SK-N-SH (cell line): ENCODE measurements around the gene NR1H2. TPM values are rescaled to one million over a fixed set of nuclear protein-coding genes. Genes with fewer than 3 reads are reported as not detected.

ENCODE experiments used
- CTCF ChIA-PET: fragments of 300-600, 350-600 bp; formaldehyde crosslinking; extraction: SDS; loops from one replicate; lab custom pipeline; 2021; lab: Yijun Ruan, JAX
- POLR2A ChIA-PET: fragments of 350-600 bp; sonication (Branson Sonifier 250); formaldehyde crosslinking; extraction: SDS; loops from one replicate; lab custom pipeline; 2020; ENCODE audit warnings: antibody characterized with exemption, inconsistent platforms; lab: Yijun Ruan, JAX
- DNase-seq: peaks from one replicate; pipeline ENCODE4 v3.0.0; 2012
- H2AFZ ChIP-seq: fragments of 200-600 bp; sonication (generic); 2 replicates; pipeline ENCODE4 v1.8.1; 2016; ENCODE audit warnings: antibody characterized with exemption, mild to moderate bottlenecking, low read depth
- H3F3A ChIP-seq: fragments of 200-600 bp; sonication (generic); replicated peaks from 2 replicates; pipeline ENCODE3; 2016; ENCODE audit warnings: antibody characterized with exemption, mild to moderate bottlenecking; ENCODE audit not compliant: insufficient read depth
- H3K27ac ChIP-seq, 2 experiments: fragments of 200-500 bp in 1 of 2; fragments of 200-600 bp in 1 of 2; sonication (Bioruptor generic) in 1 of 2; sonication (generic), shearing (Covaris generic) in 1 of 2; 2 replicates each; pipeline versions ENCODE4 v1.5.1 to v1.6.1; 2014 to 2016; ENCODE audit warnings: low read depth in 2 of 2, inconsistent platforms in 1 of 2, low read length in 1 of 2, mild to moderate bottlenecking in 1 of 2, mixed read lengths in 1 of 2
- H3K27me3 ChIP-seq: fragments of 200-600 bp; sonication (generic), shearing (Covaris generic); 2 replicates; pipeline ENCODE4 v1.6.1; 2016; ENCODE audit warnings: mixed run types; ENCODE audit not compliant: insufficient read depth
- H3K36me3 ChIP-seq, 2 experiments: fragments of 200-500 bp in 1 of 2; fragments of 200-600 bp in 1 of 2; sonication (Bioruptor generic) in 1 of 2; sonication (generic) in 1 of 2; replicated peaks in 1 of 2; 2 replicates each; pipeline versions ENCODE3 to v1.5.1; 2014 to 2016; ENCODE audit warnings: low read length in 1 of 2, mild to moderate bottlenecking in 1 of 2; ENCODE audit not compliant: insufficient read depth in 2 of 2, control insufficient read depth in 1 of 2
- H3K4me1 ChIP-seq, 2 experiments: fragments of 200-500 bp in 1 of 2; fragments of 200-600 bp in 1 of 2; sonication (Bioruptor generic) in 1 of 2; sonication (generic), shearing (Covaris generic) in 1 of 2; 2 replicates each; pipeline versions ENCODE4 v1.5.1 to v1.6.1; 2014 to 2016; ENCODE audit warnings: low read depth in 1 of 2, low read length in 1 of 2, mixed run types in 1 of 2; ENCODE audit not compliant: insufficient read depth in 2 of 2, control insufficient read depth in 1 of 2
- H3K4me2 ChIP-seq: fragments of 200-600 bp; sonication (generic), shearing (Covaris generic); 2 replicates; pipeline ENCODE4 v1.6.1; 2017; ENCODE audit warnings: mixed run types
- H3K4me3 ChIP-seq, 2 experiments: fragments of 200-500 bp in 1 of 2; fragments of 200-600 bp in 1 of 2; sonication (Bioruptor generic) in 1 of 2; sonication (generic), shearing (Covaris generic) in 1 of 2; 2 replicates each; pipeline versions ENCODE4 v1.5.1 to v1.8.1; 2014 to 2016; ENCODE audit warnings: low read depth in 2 of 2, inconsistent platforms in 1 of 2, low read length in 1 of 2, mild to moderate bottlenecking in 1 of 2, mixed read lengths in 1 of 2, moderate library complexity in 1 of 2
- H3K79me2 ChIP-seq: fragments of 200-600 bp; sonication (generic); 2 replicates; pipeline ENCODE4 v1.8.1; 2017; ENCODE audit warnings: mild to moderate bottlenecking; ENCODE audit not compliant: insufficient read depth
- H3K9ac ChIP-seq: fragments of 200-600 bp; sonication (generic); 2 replicates; pipeline ENCODE4 v1.6.1; 2017; ENCODE audit warnings: mixed run types
- H3K9me2 ChIP-seq: fragments of 200-600 bp; sonication (generic); 2 replicates; pipeline ENCODE4 v1.6.1; 2017; ENCODE audit warnings: mixed run types
- H3K9me3 ChIP-seq: fragments of 200-600 bp; sonication (generic); 2 replicates; pipeline ENCODE4 v1.6.1; 2017; ENCODE audit warnings: mixed run types, mild to moderate bottlenecking, moderate library complexity
- H4K20me1 ChIP-seq: fragments of 200-600 bp; sonication (generic); 2 replicates; pipeline ENCODE4 v1.6.1; 2017; ENCODE audit warnings: mild to moderate bottlenecking, mixed run types; ENCODE audit not compliant: insufficient read depth
- CHD2 ChIP-seq: fragments of 150-350 bp; IDR thresholded peaks from 2 replicates; pipeline ENCODE4 v1.6.1; 2018; ENCODE audit warnings: low read length; ENCODE audit not compliant: partially characterized antibody
- ELF1 ChIP-seq: IDR thresholded peaks from 2 replicates; pipeline ENCODE4 v1.4.0; 2012
- EP300 ChIP-seq, 2 experiments: IDR thresholded peaks; 2 replicates each; pipeline versions ENCODE4 v1.4.0 to v1.6.1; 2012; ENCODE audit warnings: borderline replicate concordance in 1 of 2, low read depth in 1 of 2, low read length in 1 of 2
- FOSL2 ChIP-seq: IDR thresholded peaks from 2 replicates; pipeline ENCODE4 v1.4.0; 2012; ENCODE audit warnings: low read depth, mild to moderate bottlenecking, moderate library complexity, borderline replicate concordance
- FOXJ3 ChIP-seq: sonication (generic); formaldehyde crosslinking; IDR thresholded peaks from 2 replicates; pipeline ENCODE4 v1.5.1; 2020; ENCODE audit warnings: mild to moderate bottlenecking, missing genetic modification reagents
- GABPA ChIP-seq: IDR thresholded peaks from 2 replicates; pipeline ENCODE4 v1.4.0; 2012; ENCODE audit warnings: low read depth, mild to moderate bottlenecking
- MEF2A ChIP-seq: IDR thresholded peaks from 2 replicates; pipeline ENCODE4 v1.4.0; 2012; ENCODE audit warnings: low read depth, borderline replicate concordance
- RFX5 ChIP-seq: IDR thresholded peaks from 2 replicates; pipeline ENCODE4 v1.6.1; 2012; ENCODE audit warnings: mild to moderate bottlenecking, improper control_type of control experiment, low read length
- RXRA ChIP-seq: IDR thresholded peaks from 2 replicates; pipeline ENCODE4 v1.4.0; 2012; ENCODE audit warnings: low read depth, mild to moderate bottlenecking, borderline replicate concordance
- TCF12 ChIP-seq: IDR thresholded peaks from 2 replicates; pipeline ENCODE4 v1.4.0; 2012
- TEAD4 ChIP-seq: IDR thresholded peaks from 2 replicates; pipeline ENCODE4 v1.4.0; 2012; ENCODE audit warnings: mild to moderate bottlenecking, borderline replicate concordance; ENCODE audit not compliant: insufficient read depth
- WGBS: methylation state at CpG from one replicate; pipeline ENCODE4 v1.1.6; 2017; ENCODE audit warnings: low lambda C conversion rate; 5-methylcytosine and 5-hydroxymethylcytosine counted together
- polyA plus RNA-seq, 3 experiments: library from polyadenylated mRNA; depleted of rRNA; stranded (reverse); fragments of >200 nt; gene quantifications; 2 replicates each; pipeline ENCODE4 v1.2.3, GENCODE V29; 2012
- TF ChIP-seq, protein P1 (sequence below): IDR thresholded peaks from 2 replicates; pipeline ENCODE4 v1.6.1; 2012; ENCODE audit warnings: mild to moderate bottlenecking, low read depth, low read length, moderate library complexity
- TF ChIP-seq, protein P2 (sequence below): fragments of 150-350 bp; IDR thresholded peaks from 2 replicates; pipeline ENCODE4 v1.6.1; 2017; ENCODE audit warnings: antibody characterized with exemption, low read length, low read depth, borderline replicate concordance
- TF ChIP-seq, protein P3 (sequence below): fragments of 150-350 bp; IDR thresholded peaks from 2 replicates; pipeline ENCODE4 v1.6.1; 2016; ENCODE audit warnings: mild to moderate bottlenecking, low read depth, low read length

Gene NR1H2
- polyA plus RNA-seq, 1 of the 3 experiments (the other 2 are of a cell fraction), result 108 TPM

DNA sequence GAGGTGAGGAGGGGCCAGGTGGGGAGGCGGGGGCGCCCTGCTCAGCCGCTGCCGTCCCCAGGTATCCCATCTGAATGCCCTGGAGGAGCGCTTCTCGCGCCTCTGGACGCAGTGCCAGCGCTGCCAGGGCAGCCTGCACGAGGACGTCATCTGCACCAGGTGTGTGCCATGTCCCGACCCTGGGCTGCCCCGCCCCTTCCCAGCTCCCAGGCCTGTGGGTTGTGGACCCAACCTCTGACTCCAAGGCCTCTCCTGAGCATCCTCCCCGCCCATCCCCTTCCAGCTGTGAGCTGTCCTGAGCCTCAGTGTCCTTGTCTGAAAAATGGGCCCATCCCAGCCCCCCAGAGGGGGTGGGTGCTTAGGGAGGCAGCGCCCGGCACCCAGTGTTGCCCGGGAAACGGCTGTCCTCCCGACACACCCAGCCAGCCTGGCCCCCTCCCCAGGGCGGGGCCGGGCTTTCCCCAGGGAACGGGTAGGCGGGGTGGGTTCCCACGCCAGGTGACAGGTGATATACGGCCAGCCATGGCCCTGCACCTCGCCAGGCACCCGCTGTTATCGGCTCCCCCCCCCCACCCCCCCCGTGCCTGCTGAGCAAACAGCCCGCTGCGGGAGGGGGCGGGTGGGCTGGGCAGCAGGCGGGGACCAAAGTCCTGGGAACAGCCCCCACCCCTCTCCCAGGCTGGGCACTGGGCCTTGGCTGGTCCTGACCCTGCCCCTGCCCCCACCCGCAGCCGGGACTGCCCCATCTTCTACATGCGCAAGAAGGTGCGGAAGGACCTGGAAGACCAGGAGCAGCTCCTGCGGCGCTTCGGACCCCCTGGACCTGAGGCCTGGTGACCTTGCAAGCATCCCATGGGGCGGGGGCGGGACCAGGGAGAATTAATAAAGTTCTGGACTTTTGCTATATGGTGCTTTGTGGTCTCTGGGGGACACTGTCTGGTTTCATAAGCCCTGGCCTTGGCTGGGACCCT is 41.1 kb downstream of the NR1H2 start:
- Histone ChIP-seq H3K4me3 (no peak overlapping the region), H3K9me3 (no peaks in the 10 kb centered on the region), H3K4me2 (no peak overlapping the region), H3K9me2 (no peaks in the 10 kb centered on the region), H3K27me3 (no peaks in the 10 kb centered on the region), H3K79me2 (no peaks in the 10 kb centered on the region), H3F3A (peaks cover 3% of the 10 kb centered on the region), H4K20me1 (no peaks in the 10 kb centered on the region), H2AFZ (no peak overlapping the region), H3K9ac (no peak overlapping the region), H3K4me1 (no peaks in the 10 kb centered on the region; a peak in 1 of 4 replicates), H3K36me3 (no peaks in the 10 kb centered on the region), H3K27ac (no peak overlapping the region)
- TF ChIP-seq ELF1, result no peak
- no peak for TF ChIP-seq EP300 (IDR thresholded peaks at IDR 0.05; ENCODE audit: borderline replicate concordance in 1 of 2, low read depth in 1 of 2, low read length in 1 of 2)
- TF ChIP-seq CHD2, result no peak
- no peak for TF ChIP-seq FOXJ3
- no peak for TF ChIP-seq FOSL2
- no peak for TF ChIP-seq GABPA
- no peak for TF ChIP-seq TEAD4
- no peak for TF ChIP-seq RFX5
- POLR2A ChIA-PET, result no interaction called here
- WGBS, result 79% methylated on average over 30 of the region's 42 CpGs
- CTCF ChIA-PET, result interaction anchor here (0.6 to 5.3 kb wide), 4 partner anchors 45 to 376 kb away, joined by 3 to 22 read pairs (median 4); no protein-coding TSS in a partner anchor
- DNase-seq, result no peak

- ChIA-PET POLR2A (no interaction called here), CTCF (interaction anchor here (1.0 to 5.3 kb wide), 4 partner anchors 35 to 138 kb away, joined by 3 to 22 read pairs (median 4); no protein-coding TSS in a partner anchor)
- DNase-seq, result no peak
- no peaks in the 10 kb centered on the region; a peak in 1 of 4 replicates for H3K4me1 ChIP-seq
- WGBS, result 64% methylated on average over 19 of the region's 34 CpGs
- H3K27ac ChIP-seq, result no peak within 1 kb of the TSS
- no peaks in the 10 kb centered on the region for H3K79me2 ChIP-seq
- no peaks in the 10 kb centered on the region for H3K36me3 ChIP-seq
- no peaks in the 10 kb centered on the region for H3K9me2 ChIP-seq
- H3F3A ChIP-seq, result peaks cover 3% of the 10 kb centered on the region
- no peaks in the 10 kb centered on the region for H3K9me3 ChIP-seq
- no peak within 1 kb of the TSS for H3K4me3 ChIP-seq
- H3K9ac ChIP-seq, result no peak within 1 kb of the TSS
- no peaks in the 10 kb centered on the region for H4K20me1 ChIP-seq
- H3K27me3 ChIP-seq, result no peaks in the 10 kb centered on the region
- no peak within 1 kb of the TSS for H3K4me2 ChIP-seq
- H2AFZ ChIP-seq, result no peak within 1 kb of the TSS
- TF ChIP-seq TCF12 (no peak), GABPA (no peak), EP300 (IDR thresholded peaks at IDR 0.05; ENCODE audit: borderline replicate concordance in 1 of 2, low read depth in 1 of 2, low read length in 1 of 2) (no peak), RXRA (no peak), MEF2A (no peak), TEAD4 (no peak)
- TF ChIP-seq, protein P1, sequence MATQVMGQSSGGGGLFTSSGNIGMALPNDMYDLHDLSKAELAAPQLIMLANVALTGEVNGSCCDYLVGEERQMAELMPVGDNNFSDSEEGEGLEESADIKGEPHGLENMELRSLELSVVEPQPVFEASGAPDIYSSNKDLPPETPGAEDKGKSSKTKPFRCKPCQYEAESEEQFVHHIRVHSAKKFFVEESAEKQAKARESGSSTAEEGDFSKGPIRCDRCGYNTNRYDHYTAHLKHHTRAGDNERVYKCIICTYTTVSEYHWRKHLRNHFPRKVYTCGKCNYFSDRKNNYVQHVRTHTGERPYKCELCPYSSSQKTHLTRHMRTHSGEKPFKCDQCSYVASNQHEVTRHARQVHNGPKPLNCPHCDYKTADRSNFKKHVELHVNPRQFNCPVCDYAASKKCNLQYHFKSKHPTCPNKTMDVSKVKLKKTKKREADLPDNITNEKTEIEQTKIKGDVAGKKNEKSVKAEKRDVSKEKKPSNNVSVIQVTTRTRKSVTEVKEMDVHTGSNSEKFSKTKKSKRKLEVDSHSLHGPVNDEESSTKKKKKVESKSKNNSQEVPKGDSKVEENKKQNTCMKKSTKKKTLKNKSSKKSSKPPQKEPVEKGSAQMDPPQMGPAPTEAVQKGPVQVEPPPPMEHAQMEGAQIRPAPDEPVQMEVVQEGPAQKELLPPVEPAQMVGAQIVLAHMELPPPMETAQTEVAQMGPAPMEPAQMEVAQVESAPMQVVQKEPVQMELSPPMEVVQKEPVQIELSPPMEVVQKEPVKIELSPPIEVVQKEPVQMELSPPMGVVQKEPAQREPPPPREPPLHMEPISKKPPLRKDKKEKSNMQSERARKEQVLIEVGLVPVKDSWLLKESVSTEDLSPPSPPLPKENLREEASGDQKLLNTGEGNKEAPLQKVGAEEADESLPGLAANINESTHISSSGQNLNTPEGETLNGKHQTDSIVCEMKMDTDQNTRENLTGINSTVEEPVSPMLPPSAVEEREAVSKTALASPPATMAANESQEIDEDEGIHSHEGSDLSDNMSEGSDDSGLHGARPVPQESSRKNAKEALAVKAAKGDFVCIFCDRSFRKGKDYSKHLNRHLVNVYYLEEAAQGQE, result no peak
- TF ChIP-seq, protein P2, sequence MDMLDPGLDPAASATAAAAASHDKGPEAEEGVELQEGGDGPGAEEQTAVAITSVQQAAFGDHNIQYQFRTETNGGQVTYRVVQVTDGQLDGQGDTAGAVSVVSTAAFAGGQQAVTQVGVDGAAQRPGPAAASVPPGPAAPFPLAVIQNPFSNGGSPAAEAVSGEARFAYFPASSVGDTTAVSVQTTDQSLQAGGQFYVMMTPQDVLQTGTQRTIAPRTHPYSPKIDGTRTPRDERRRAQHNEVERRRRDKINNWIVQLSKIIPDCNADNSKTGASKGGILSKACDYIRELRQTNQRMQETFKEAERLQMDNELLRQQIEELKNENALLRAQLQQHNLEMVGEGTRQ, result no peak
- TF ChIP-seq, protein P3, sequence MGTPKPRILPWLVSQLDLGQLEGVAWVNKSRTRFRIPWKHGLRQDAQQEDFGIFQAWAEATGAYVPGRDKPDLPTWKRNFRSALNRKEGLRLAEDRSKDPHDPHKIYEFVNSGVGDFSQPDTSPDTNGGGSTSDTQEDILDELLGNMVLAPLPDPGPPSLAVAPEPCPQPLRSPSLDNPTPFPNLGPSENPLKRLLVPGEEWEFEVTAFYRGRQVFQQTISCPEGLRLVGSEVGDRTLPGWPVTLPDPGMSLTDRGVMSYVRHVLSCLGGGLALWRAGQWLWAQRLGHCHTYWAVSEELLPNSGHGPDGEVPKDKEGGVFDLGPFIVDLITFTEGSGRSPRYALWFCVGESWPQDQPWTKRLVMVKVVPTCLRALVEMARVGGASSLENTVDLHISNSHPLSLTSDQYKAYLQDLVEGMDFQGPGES, result no peak
Measured at GRCh38 chr19:50418176-50419021, 42.1 kb downstream of the NR1H2 start, which contains the start of gene SPIB. Gene SPIB, plus strand, starts transcription at chr19:50418938. Its CDS starts 25 bp downstream, at chr19:50418963.
